Urinary bladder (tissue), 4 donors: ENCODE data around the gene B4GALT1. TPM values are rescaled to one million over a fixed set of nuclear protein-coding genes. Genes with fewer than 3 reads are reported as not detected.
"Not testable (repeated sequence)": the region's sequence is repeated elsewhere in the genome, so short reads cannot be mapped to it uniquely, and the experiment has no call there.

Experiments used
- DNase-seq: peaks from one replicate; pipeline ENCODE4 v3.0.0-alpha.2; 2015; ENCODE audit errors: extremely low spot score
- H3K27ac ChIP-seq: one replicate; pipeline ENCODE4 v1.5.1; 2013; ENCODE audit warnings: low read depth, mild to moderate bottlenecking, moderate library complexity
- H3K36me3 ChIP-seq: one replicate; pipeline ENCODE4 v1.6.1; 2013; ENCODE audit warnings: mild to moderate bottlenecking, moderate library complexity; ENCODE audit not compliant: insufficient read depth
- H3K4me1 ChIP-seq: one replicate; pipeline ENCODE4 v1.6.1; 2013; ENCODE audit warnings: mild to moderate bottlenecking, moderate library complexity; ENCODE audit not compliant: insufficient read depth
- H3K4me3 ChIP-seq: one replicate; pipeline ENCODE4 v1.5.1; 2013; ENCODE audit warnings: low read depth, low read length
- WGBS: extraction: QIAGEN DNeasy Blood & Tissue Kit; methylation state at CpG from one replicate; pipeline ENCODE4 v1.1.7; 2013; 5-methylcytosine and 5-hydroxymethylcytosine counted together
- polyA plus RNA-seq: library from polyadenylated mRNA; stranded (reverse); fragments of 200-250 nt; gene quantifications from one replicate; pipeline ENCODE4 v1.2.3, GENCODE V29; 2013
- total RNA-seq: library from RNA; depleted of rRNA; stranded (reverse); fragments of >200 nt; gene quantifications from one replicate; pipeline ENCODE4 v1.2.3, GENCODE V29; 2014
- donor health status: healthy with polysubstance abuse.
- donor health status: healthy.

B4GALT1 gene
- total and polyA plus RNA-seq, 2 donors, result 36.4 to 57.7 TPM

GRCh38 chr9:33107762-33108161 lies 59.4 kb downstream of the B4GALT1 start:
- no peaks in the 10 kb centered on the region for H3K4me1 ChIP-seq
- WGBS, result 63% methylated on average over 5 of the region's 5 CpGs
- H3K27ac ChIP-seq, result peak overlapping the region; percentile 38
- H3K4me3 ChIP-seq, result no peak overlapping the region
- H3K36me3 ChIP-seq, result no peaks in the 10 kb centered on the region
- no peak for DNase-seq

- no peak for DNase-seq
- no peak overlapping the region for H3K4me3 ChIP-seq
These were observed 60.1 kb downstream of the B4GALT1 start for GRCh38 chr9:33106827-33107621.

GRCh38 chr9:33106372-33106771 lies 60.8 kb downstream of the B4GALT1 start:
- H3K36me3 ChIP-seq, result no peaks in the 10 kb centered on the region
- no peaks in the 10 kb centered on the region for H3K4me1 ChIP-seq
- WGBS, result 63% methylated on average over 4 of the region's 4 CpGs
- no peak overlapping the region for H3K4me3 ChIP-seq
- no peak for DNase-seq
- peak overlapping the region; percentile 3 for H3K27ac ChIP-seq

More at GRCh38 chr9:33106827-33107621, 60.1 kb downstream of the B4GALT1 start:
- H3K27ac ChIP-seq, result peak overlapping the region; percentile 38
- WGBS, result 42% methylated on average over 10 of the region's 10 CpGs
- H3K36me3 ChIP-seq, result no peaks in the 10 kb centered on the region
- no peaks in the 10 kb centered on the region for H3K4me1 ChIP-seq

DNA sequence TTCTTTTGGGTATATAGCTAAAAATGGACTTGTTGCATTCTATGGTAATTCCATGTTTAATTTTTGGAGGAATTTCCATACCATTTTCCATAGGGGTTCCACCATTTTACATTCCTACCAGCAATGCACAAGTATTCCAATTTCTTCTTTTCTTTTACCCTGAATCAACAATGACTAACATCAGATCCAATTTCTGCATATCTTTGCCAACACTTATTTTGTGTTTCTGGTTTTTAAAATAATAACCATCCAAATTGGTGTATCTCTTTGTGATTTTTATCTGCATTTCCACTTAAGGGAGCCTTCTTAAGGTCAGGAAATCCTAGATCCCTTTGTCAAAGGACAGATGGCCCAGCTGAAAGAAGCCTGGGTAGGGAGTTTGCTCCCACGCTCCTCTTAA lies 61.2 kb downstream of the B4GALT1 start:
- no peak for DNase-seq
- Histone ChIP-seq H3K4me1 (no peaks in the 10 kb centered on the region), H3K36me3 (no peaks in the 10 kb centered on the region), H3K4me3 (no peak overlapping the region), H3K27ac (peak overlapping the region; percentile 3)
- 98% methylated on average over 1 of the region's 1 CpG for WGBS

DNA sequence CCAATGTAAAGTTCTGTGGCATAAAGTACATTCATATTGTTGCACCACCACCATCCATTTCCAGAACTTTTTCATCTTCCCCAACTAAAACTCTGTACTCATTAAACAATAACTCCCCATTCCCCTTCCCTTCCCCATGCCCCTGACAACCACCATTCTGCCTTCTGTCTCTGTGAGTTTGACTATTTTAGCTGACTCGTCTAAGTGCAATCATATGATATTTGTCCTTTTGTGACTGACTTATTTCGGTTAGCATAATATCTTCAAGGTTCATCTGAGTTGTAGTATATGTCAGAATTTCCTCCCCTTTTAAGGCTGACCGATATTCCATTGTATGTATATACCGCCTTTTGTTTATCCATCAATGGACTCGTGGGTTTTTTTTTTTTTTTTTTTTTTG lies 61.6 kb downstream of the B4GALT1 start:
- Histone ChIP-seq H3K27ac (no peak overlapping the region), H3K4me1 (no peaks in the 10 kb centered on the region), H3K4me3 (no peak overlapping the region), H3K36me3 (no peaks in the 10 kb centered on the region)
- 83% methylated on average over 5 of the region's 5 CpGs for WGBS
- no peak for DNase-seq

- 88% methylated on average over 7 of the region's 7 CpGs for WGBS
These were observed 62.7 kb downstream of the B4GALT1 start for GRCh38 chr9:33104401-33104800.

DNA sequence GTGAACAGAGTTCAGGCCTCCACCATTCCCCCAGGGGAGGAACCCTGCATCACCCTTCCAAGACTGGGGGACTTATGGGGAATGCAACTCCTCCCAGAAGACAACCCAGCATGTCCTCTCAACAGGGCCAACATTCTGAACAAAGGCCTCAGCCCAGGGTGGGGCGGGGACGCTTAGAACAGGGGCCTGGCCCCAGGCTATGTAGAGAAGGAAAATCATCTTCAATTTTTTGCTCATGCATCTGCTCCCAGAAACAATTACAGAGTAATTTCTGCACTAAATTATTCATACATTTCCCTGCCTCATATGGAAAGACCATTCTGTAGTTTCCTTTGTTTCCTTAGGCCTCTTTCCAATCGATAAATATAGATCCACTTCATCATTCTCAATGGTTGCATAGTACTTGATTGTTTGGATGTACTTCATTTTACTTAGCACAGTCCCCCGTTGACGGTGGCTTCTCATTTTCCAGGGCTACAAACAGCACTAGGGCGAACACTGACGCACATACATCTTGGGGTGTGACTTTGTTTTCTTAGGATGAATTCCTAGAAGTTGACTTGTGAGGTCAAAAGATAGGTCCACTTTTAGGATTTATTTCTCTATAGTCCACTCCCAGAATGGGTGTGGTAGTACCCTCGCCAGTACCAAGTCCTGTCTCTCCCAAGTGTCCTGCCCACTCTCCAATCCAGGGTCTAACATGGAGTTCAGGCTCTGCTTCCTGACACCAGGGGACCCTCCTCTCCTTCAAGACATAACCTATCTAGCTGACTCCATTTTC lies 63.4 kb downstream of the B4GALT1 start:
- WGBS, result 86% methylated on average over 8 of the region's 8 CpGs
- Histone ChIP-seq H3K4me1 (no peaks in the 10 kb centered on the region), H3K4me3 (no peak overlapping the region), H3K36me3 (no peaks in the 10 kb centered on the region), H3K27ac (no peak overlapping the region)
- no peak for DNase-seq

More at GRCh38 chr9:33104401-33104800, 62.7 kb downstream of the B4GALT1 start:
- Histone ChIP-seq H3K36me3 (no peaks in the 10 kb centered on the region), H3K4me1 (no peaks in the 10 kb centered on the region), H3K4me3 (no peak overlapping the region), H3K27ac (no peak overlapping the region)
- no peak for DNase-seq

- no peak overlapping the region for H3K27ac ChIP-seq
- WGBS, result 93% methylated on average over 13 of the region's 13 CpGs
- no peak for DNase-seq
- no peaks in the 10 kb centered on the region for H3K4me1 ChIP-seq
- no peaks in the 10 kb centered on the region for H3K36me3 ChIP-seq
- no peak overlapping the region for H3K4me3 ChIP-seq
These were observed 64.5 kb downstream of the B4GALT1 start for GRCh38 chr9:33102551-33103210.

GRCh38 chr9:33101104-33101951 lies 65.8 kb downstream of the B4GALT1 start:
- no peak for DNase-seq
- no peaks in the 10 kb centered on the region for H3K4me1 ChIP-seq
- no peak overlapping the region for H3K27ac ChIP-seq
- H3K4me3 ChIP-seq, result no peak overlapping the region
- no peaks in the 10 kb centered on the region for H3K36me3 ChIP-seq
- 79% methylated on average over 10 of the region's 10 CpGs for WGBS

- Histone ChIP-seq H3K27ac (no peak overlapping the region), H3K4me3 (no peak overlapping the region), H3K4me1 (no peaks in the 10 kb centered on the region), H3K36me3 (no peaks in the 10 kb centered on the region)
- no peak for DNase-seq
- 90% methylated on average over 2 of the region's 2 CpGs for WGBS
These were observed 67.4 kb downstream of the B4GALT1 start for GRCh38 chr9:33099754-33100153.

DNA sequence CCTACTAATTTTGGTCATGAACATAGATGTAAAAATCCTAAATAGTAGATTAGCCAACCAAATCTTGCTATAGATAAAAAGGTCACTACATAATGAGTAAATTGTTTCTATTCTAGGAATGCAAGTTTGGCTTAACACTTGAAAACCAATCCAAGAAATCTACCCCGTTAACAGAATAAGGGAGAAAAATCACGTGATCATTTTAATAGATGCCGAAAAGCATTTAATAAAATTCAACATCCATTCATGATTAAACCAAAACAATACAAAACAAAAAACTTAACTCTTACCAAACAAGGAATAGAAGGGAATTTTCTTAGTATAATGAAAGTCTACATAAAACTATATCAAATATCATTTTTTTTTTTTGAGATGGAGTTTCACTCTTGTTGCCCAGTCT lies 69.9 kb downstream of the B4GALT1 start:
- no peak overlapping the region for H3K4me3 ChIP-seq
- 76% methylated on average over 3 of the region's 3 CpGs for WGBS

DNA sequence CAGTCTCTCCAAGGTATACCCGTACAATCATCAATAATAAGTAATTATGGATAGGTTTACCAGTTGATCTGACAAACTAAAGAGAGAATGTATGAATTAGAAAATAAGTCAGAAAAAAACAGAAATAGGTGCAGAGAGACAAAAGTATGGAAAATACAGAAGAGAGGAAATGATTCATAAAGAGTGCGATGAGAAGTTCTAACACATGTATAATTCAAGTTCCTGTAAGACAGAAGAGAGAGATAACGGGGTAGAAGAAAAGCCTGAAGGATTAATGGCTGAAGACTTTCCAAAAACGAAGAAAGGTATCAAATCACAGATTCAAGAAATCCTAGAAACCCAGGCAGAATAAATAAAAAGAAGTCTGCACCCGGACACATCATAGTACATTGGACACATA lies 74.5 kb downstream of the B4GALT1 start:
- 63% methylated on average over 5 of the region's 5 CpGs for WGBS
- H3K36me3 ChIP-seq, result no peaks in the 10 kb centered on the region
- no peak overlapping the region for H3K27ac ChIP-seq
- H3K4me1 ChIP-seq, result no peaks in the 10 kb centered on the region
- no peak overlapping the region for H3K4me3 ChIP-seq
- no peak for DNase-seq

More for the DNA sequence above, 69.9 kb downstream of the B4GALT1 start:
- no peaks in the 10 kb centered on the region for H3K36me3 ChIP-seq
- no peak for DNase-seq
- H3K4me1 ChIP-seq, result no peaks in the 10 kb centered on the region
- H3K27ac ChIP-seq, result no peak overlapping the region

DNA sequence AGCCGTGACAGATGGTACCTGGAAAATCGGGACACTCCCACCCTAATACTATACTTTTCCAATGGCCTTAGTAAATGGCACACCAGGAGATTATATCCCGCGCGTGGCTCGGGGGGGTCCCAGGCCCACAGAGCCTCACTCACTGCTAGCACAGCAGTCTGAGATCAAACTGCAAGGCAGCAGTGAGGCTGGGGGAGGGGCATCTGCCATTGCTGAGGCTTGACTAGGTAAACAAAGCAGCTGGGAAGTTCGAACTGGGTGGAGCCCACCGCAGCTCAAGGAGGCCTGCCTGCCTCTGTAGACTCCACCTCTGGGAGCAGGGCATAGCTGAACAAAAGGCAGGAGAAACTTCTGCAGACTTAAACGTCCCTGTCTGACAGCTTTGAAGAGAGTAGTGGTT lies 81.5 kb downstream of the B4GALT1 start:
- not testable (repeated sequence) for H3K4me1 ChIP-seq, H3K4me3 ChIP-seq, H3K27ac ChIP-seq, DNase-seq, H3K36me3 ChIP-seq
- WGBS, result 88% methylated on average over 9 of the region's 9 CpGs
